ENCODE measurements around the gene FOXJ1.

The FOXJ1 gene

GRCh38 chr17:76124582-76125390 lies 16.3 kb downstream of the FOXJ1 start:
- in situ Hi-C loops (cut with MboI; ENCODE audit: low sequenced_read_pairs): loop anchor here (5.0 to 25.0 kb wide), 2 partner anchors 112 to 158 kb away; partner anchors contain the start of gene CDK3

- in situ Hi-C loops (cut with MboI; ENCODE audit: low sequenced_read_pairs): loop anchor here (5.0 to 25.0 kb wide), 2 partner anchors 112 to 158 kb away; partner anchors contain the start of gene CDK3
Measured at GRCh38 chr17:76123749-76124581, 17.1 kb downstream of the FOXJ1 start.

GRCh38 chr17:76123191-76123499 lies 17.9 kb downstream of the FOXJ1 start:
- in situ Hi-C loops (cut with MboI; ENCODE audit: low sequenced_read_pairs): loop anchor here (5.0 to 25.0 kb wide), 2 partner anchors 111 to 159 kb away; partner anchors contain the start of gene CDK3

- in situ Hi-C loops (cut with MboI; ENCODE audit: low sequenced_read_pairs): loop anchor here (5.0 to 25.0 kb wide), 2 partner anchors 110 to 160 kb away; partner anchors contain the start of gene CDK3
Measured at GRCh38 chr17:76122431-76123190, 18.4 kb downstream of the FOXJ1 start.

GRCh38 chr17:76121932-76122430 lies 19.1 kb downstream of the FOXJ1 start:
- in situ Hi-C loops (cut with MboI; ENCODE audit: low sequenced_read_pairs): loop anchor here (5.0 to 25.0 kb wide), 2 partner anchors 110 to 160 kb away; partner anchors contain the start of gene CDK3

GRCh38 chr17:76120658-76121008 lies 20.4 kb downstream of the FOXJ1 start:
- in situ Hi-C loops (cut with MboI; ENCODE audit: low sequenced_read_pairs): loop anchor here (5.0 to 25.0 kb wide), 2 partner anchors 108 to 162 kb away; partner anchors contain the start of gene CDK3

DNA sequence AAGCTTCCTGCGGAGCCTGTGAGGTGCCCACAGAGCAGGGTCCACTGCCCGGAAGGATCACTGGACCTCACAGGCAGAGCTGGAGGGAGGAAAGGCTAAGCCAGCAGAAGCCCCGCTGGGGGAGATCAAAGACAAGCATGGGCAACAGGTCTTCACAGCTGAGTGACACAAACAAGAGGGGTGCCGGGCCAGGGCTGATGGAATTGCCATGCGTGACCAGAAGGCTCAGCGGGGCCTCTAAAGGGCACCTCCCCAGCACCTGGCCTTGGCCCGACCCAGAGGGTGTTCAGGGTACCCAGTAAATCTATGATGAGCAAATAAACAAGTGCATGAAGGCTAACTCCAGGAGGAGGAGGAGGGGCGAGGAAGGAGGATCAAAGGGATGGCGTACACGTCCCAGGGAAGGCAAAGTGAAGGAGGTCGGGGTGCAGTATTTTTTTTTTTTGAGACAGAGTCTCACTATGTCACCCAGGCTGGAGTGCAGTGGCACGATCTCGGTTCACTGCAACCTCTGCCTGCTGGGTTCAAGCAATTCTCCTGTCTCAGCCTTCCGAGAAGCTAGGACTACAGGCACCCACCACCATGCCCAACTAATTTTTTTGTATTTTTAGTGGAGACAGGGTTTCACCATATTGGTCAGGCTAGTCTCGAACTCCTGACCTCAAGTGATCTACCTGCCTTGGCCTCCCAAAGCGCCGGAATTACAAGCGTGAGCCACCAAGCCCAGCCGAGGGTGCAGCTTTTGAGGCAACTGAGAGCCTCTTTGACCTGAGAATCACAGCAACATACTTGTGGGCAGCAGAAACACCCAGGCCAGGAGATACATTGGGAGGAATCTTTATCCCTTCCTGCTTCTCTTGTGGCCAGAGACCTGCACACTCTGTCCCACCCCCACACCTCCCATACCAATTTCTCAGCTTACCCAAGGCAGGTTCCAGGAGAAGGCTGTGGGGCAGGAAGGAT lies 21.4 kb downstream of the FOXJ1 start:
- in situ Hi-C loops (cut with MboI; ENCODE audit: low sequenced_read_pairs): loop anchor here (5.0 to 25.0 kb wide), 2 partner anchors 107 to 163 kb away; partner anchors contain the start of gene CDK3

DNA sequence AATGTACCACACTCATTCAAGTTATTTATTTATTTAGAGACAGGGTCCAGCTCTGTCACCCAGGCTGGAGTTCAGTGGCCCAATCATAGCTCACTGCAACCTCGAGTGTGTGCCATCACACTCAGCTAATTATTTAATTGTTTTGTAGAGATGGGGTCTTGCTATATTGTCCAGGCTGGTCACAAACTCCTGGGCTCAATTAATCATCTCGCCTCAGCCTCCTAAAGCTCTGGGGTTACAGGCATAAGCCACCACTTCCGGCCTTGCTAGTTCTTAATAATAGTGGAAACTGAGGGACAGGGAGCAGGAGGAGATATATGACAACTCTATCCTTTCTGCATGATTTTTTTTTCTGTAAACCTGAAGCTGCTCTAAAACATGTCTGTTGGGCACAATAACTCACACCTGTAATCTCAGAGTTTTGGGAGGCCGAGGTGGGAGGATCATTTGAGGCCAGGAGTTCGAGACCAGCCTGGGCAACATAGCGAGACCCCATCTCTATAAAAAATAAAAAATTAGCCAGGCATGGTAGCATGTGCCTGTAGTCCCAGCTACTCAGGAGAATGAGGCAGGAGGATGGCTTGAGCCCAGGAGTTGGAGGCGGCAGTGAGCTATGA lies 25.8 kb downstream of the FOXJ1 start:
- in situ Hi-C loops (cut with MboI; ENCODE audit: low sequenced_read_pairs): loop anchor here (25.0 kb wide), 1 partner anchor 103 kb away; the partner anchor contains the start of gene CDK3

GRCh38 chr17:76111956-76112355 lies 29.1 kb downstream of the FOXJ1 start:
- in situ Hi-C loops (cut with MboI; ENCODE audit: low sequenced_read_pairs): loop anchor here (25.0 kb wide), 1 partner anchor 100 kb away; the partner anchor contains the start of gene CDK3

GRCh38 chr17:76107509-76107908 lies 33.5 kb downstream of the FOXJ1 start:
- in situ Hi-C loops (cut with MboI; ENCODE audit: low sequenced_read_pairs): loop anchor here (25.0 kb wide), 1 partner anchor 95 kb away; the partner anchor contains the start of gene CDK3

DNA sequence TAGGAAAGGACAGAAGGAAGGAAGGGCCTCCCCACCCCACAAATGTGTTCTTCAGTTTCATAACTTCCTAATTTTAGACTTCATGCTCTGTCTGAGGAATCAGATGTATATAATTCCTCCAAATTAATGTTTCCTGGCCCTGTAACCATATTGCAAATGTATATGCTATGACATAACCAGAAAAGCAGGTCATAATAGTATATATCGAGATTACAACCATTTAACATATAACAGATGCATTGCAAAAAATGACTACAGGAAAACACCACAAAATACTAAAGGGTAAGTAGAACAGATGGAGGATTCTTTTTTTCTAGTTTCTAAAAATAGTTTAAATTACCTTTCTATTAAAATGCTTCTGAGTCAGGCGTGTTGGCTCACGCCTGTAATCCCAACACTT lies 34.3 kb downstream of the FOXJ1 start:
- in situ Hi-C loops (cut with MboI; ENCODE audit: low sequenced_read_pairs): loop anchor here (25.0 kb wide), 1 partner anchor 94 kb away; the partner anchor contains the start of gene CDK3

DNA sequence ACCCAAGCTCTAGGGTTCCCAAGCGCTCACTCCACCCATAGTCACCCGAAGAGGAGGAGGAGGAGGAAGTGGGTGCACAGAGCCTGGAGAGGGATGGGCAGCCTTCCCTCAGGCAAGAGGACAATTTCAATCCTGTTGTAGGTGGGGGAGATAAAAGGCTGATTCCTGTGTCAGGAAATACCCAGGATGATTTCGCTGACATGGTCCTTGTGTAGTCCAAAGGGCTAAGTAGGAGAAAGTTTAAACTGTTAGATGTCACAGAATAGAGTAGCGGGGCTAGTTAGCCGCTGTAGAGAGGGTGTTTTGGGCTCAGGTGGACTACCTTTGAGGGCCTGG lies 36.2 kb downstream of the FOXJ1 start:
- in situ Hi-C loops (cut with MboI; ENCODE audit: low sequenced_read_pairs): loop anchor here (25.0 kb wide), 1 partner anchor 93 kb away; the partner anchor contains the start of gene CDK3

DNA sequence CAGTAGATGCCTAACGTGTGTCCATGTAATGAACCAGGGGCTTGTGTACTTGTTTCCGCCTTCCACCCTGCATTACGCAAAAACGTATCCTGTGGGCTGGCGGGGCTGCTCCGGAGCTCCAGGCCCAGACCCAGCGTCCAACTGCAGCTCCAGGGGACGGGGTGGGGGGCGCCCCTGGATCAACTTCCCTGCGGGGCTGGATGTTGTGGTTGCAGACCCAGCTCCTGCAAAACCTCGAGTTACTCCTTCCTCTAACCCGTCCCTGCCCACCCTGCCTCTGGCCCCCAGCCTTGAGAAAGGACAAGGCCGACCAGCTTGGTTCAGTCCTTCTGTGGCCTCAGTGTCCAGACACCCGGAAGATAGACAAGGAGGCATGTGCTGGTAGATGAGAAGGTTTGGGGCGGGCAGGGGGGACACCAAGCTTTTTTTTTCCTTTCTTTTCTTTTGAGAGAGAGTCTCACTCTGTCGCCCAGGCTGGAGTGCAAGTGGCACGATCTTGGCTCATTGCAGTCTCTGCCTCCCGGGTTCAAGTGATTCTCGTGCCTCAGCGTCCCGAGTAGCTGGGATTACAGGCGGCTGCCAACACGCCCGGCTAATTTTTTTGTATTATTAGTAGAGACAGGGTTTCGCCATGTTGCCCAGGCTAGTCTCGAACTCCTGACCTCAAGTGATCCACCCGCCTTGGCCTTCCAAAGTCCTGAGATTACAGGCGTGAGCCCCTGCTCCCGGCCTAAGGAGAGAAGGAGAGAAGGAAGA lies 36.7 kb downstream of the FOXJ1 start:
- in situ Hi-C loops (cut with MboI; ENCODE audit: low sequenced_read_pairs): loop anchor here (25.0 kb wide), 1 partner anchor 92 kb away; the partner anchor contains the start of gene CDK3

DNA sequence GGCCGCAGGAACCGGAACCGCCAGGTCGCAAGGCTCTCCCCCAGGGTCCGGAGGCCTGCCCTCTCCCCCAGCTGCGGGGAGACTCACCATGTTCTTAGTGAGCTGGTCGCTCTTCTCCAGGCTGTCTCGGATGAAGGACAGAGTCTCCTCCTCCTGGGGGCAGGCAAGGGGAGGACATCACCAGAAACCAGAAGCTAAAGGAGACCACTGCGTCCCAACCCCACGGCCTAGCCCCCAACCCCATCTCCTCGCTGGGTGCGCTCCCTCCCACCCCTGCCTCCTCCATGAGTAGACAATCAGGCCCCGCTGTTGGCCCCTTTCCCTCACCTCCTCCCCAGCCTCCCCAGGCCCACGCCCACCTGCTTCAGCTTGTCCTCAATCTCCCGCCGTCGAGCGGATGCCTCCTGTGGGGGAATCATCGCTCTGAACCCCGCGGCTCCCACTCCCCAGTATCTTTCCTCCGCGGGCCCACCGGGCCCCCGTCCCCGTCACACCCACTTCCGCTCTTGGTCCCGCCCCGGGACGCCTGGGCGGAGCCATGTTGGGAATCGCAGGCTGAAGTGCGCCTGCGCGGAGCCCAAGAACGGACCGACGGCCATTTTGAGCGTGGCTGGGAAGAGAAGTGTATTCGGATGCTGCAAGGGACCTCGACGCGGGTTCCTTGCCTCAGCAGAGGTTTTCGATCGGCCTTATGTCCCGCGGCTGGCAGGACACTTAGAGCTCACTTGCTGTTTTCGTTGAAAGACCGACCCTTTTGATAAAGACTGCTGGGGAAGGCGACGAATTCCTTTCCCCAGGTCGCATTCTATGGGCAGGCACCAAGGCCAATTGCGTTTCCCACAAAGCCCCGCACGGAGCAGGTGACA lies 37.5 kb downstream of the FOXJ1 start, which contains the start of gene EXOC7:
EXOC7 (minus strand) TSS at position 514 of the 866 bp plus-strand sequence; CDS start at position 419, 95 bp downstream.
- in situ Hi-C loops (cut with MboI; ENCODE audit: low sequenced_read_pairs): loop anchor here (25.0 kb wide), 1 partner anchor 91 kb away; the partner anchor contains the start of gene CDK3

DNA sequence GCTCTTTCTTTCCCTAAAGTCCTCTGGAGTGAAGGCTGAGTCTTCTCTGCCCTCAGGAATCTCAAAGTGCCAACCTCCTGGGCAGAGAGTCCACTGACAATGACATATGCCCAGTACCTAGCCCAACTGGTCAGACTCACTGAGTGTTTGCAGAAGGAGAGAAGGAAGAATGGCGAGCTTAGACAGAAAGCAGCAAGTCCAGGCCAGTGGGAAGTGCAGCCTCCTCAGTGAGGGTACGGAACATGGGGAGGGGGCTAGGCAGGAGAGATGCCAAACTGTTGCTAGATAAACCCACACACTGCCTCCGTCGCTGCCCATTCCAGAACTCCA lies 38.1 kb downstream of the FOXJ1 start:
- in situ Hi-C loops (cut with MboI; ENCODE audit: low sequenced_read_pairs): loop anchor here (25.0 kb wide), 1 partner anchor 91 kb away; the partner anchor contains the start of gene CDK3

- in situ Hi-C loops (cut with MboI; ENCODE audit: low sequenced_read_pairs): no loop called here
Measured at GRCh38 chr17:76097716-76098295, 43.2 kb downstream of the FOXJ1 start.

Measured in HL-60/S4 treated with phorbol 12-myristate 13-acetate at 8.2 ng/mL for 4 days and 3 days (cell line).